GM12878 (cell line): ENCODE measurements around the gene MARVELD1. TPM values are rescaled to one million over a fixed set of nuclear protein-coding genes. Genes with fewer than 3 reads are reported as not detected.

Experiments
- ASH2L ChIP-seq: fragments of 300-600, 200-600 bp; sonication (generic); IDR thresholded peaks from 2 replicates; pipeline ENCODE4 v1.6.1; 2017; ENCODE audit warnings: low read depth, mild to moderate bottlenecking, borderline replicate concordance
- CREM ChIP-seq: IDR thresholded peaks from 2 replicates; pipeline ENCODE4 v1.6.1; 2014; ENCODE audit warnings: antibody characterized with exemption, low read depth
- GATAD2B ChIP-seq: fragments of 450-650 bp; conservative IDR thresholded peaks from 2 replicates; pipeline ENCODE4 v1.6.1; 2017; ENCODE audit warnings: low read depth, mild to moderate bottlenecking, moderate library complexity
- JUND ChIP-seq: IDR thresholded peaks from 2 replicates; pipeline ENCODE4 v1.6.1; 2012; ENCODE audit warnings: low read depth, mild to moderate bottlenecking, low read length, improper control_type of control experiment, moderate library complexity
- MEF2B ChIP-seq: fragments of 450-650 bp; IDR thresholded peaks from 2 replicates; pipeline ENCODE4 v1.6.1; 2018; ENCODE audit warnings: mild to moderate bottlenecking, moderate library complexity; ENCODE audit not compliant: partially characterized antibody, poor library complexity, severe bottlenecking
- MTA3 ChIP-seq: IDR thresholded peaks from 2 replicates; pipeline ENCODE4 v1.6.1; 2012; ENCODE audit warnings: low read length, inconsistent platforms, borderline replicate concordance
- MYC ChIP-seq: IDR thresholded peaks from 2 replicates; pipeline ENCODE4 v1.6.1; 2011; ENCODE audit warnings: mild to moderate bottlenecking, low read length, moderate library complexity, inconsistent platforms; ENCODE audit not compliant: insufficient read depth, insufficient replicate concordance, insufficient read length, severe bottlenecking
- SUPT20H ChIP-seq: IDR thresholded peaks from 2 replicates; pipeline ENCODE4 v1.6.1; 2011; ENCODE audit warnings: low read depth, mild to moderate bottlenecking, low read length, moderate library complexity, borderline replicate concordance; ENCODE audit not compliant: control insufficient read depth
- ZNF24 ChIP-seq: fragments of 450-650 bp; IDR thresholded peaks from 2 replicates; pipeline ENCODE4 v1.6.1; 2017; ENCODE audit warnings: antibody characterized with exemption, mild to moderate bottlenecking
- polyA plus RNA-seq, 11 experiments: library from polyadenylated mRNA; depleted of rRNA in 4 of 11; unstranded in 6 of 11; stranded (reverse) in 5 of 11; fragments of >200 nt; fragmentation: Nextera tagmentation in 4 of 11; fragmentation: Illumina TruSeq in 1 of 11; extraction: Ambion mirVana in 4 of 11; extraction: Trizol in 1 of 11; gene quantifications; 1 replicate in 1 of 11; 2 replicates in 10 of 11; pipeline versions ENCODE4 v1.2.1 to v1.2.3, GENCODE V29; 2011 to 2016; ENCODE audit warnings: inconsistent platforms in 2 of 11, missing spikeins in 2 of 11, low read depth in 1 of 11
- total RNA-seq, 4 experiments: library from RNA; depleted of rRNA in 3 of 4; stranded (reverse); fragments of >200 nt in 3 of 4; fragmentation: Illumina TruSeq in 1 of 4; extraction: Trizol in 1 of 4; gene quantifications; 2 replicates each; pipeline versions ENCODE4 v1.2.1 to v1.2.3, GENCODE V29; 2013 to 2021
- TF ChIP-seq, protein P1 (sequence below): IDR thresholded peaks from 2 replicates; pipeline ENCODE4 v1.6.1; 2011; ENCODE audit warnings: low read depth, low read length, improper control_type of control experiment, borderline replicate concordance
- TF ChIP-seq, protein P2 (sequence below): IDR thresholded peaks from 2 replicates; pipeline ENCODE4 v1.6.1; 2012; ENCODE audit warnings: improper control_type of control experiment, low read depth, low read length; ENCODE audit not compliant: insufficient replicate concordance
- TF ChIP-seq, protein P3 (sequence below): IDR thresholded peaks from 2 replicates; pipeline ENCODE4 v1.6.1; 2012; ENCODE audit warnings: low read length, inconsistent platforms
- TF ChIP-seq, protein P4 (sequence below): IDR thresholded peaks from 2 replicates; pipeline ENCODE4 v1.6.1; 2012; ENCODE audit warnings: low read depth, low read length, improper control_type of control experiment
- TF ChIP-seq, protein P5 (sequence below): fragments of 450-650 bp; IDR thresholded peaks from 2 replicates; pipeline ENCODE4 v1.6.1; 2016; ENCODE audit warnings: mild to moderate bottlenecking
- TF ChIP-seq, protein P6 (sequence below): fragments of 450-650 bp; IDR thresholded peaks from 2 replicates; pipeline ENCODE4 v1.6.1; 2017; ENCODE audit warnings: mild to moderate bottlenecking, low read depth, inconsistent platforms; ENCODE audit not compliant: poor library complexity, severe bottlenecking

MARVELD1 gene
- total and polyA plus RNA-seq, 10 of the 15 experiments (the other 5 are each of a cell fraction or from before 2014, with no cell fraction given): 0.54 to 8.4 (median 3.2) TPM

DNA sequence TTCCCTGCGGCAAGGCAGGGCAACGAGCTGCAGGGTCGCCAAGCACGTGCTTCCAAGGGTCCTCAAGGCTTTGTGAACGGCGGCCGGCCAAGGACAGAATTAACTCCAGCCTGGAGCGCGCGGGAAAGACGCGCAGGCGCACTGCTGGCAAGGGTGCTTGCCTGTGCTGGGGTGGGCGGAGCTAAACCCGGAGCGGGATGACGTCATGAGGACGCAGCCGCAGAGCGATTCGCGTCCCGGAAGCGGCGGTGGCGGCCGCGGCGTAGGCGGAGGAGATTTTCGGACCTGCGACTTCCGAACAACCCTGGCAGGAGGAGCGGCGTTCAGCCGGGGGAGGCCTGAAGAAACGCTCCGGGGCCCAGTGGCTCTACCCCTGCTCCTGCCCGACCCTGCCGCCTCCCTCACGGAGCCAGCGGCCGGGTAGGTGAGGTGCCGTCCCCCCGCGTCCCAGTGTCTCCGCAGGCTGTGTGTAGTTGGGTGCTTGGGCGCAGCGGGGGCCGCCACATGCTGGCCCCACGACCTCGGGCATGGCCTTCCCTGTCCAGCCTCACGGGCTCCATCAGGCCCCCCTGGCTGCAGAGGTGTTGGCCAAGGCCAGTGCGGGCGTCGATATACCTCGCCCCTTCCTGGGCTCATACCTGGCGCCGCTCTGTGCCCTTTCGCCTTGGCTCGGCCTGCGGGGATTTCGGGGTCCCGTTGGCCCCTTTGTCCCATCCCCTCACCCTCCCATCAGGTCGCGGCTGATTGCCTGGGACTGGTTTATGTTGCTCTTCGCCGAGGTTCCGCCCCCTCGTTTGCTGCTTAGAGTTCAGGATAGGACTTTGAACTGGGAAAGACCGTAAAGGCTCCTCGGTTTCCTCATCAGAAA lies 23.6 kb downstream of the MARVELD1 start, which contains the start of gene ZFYVE27 (continued):
- TF ChIP-seq, protein P1, sequence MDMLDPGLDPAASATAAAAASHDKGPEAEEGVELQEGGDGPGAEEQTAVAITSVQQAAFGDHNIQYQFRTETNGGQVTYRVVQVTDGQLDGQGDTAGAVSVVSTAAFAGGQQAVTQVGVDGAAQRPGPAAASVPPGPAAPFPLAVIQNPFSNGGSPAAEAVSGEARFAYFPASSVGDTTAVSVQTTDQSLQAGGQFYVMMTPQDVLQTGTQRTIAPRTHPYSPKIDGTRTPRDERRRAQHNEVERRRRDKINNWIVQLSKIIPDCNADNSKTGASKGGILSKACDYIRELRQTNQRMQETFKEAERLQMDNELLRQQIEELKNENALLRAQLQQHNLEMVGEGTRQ: no peak
- TF ChIP-seq, protein P2, sequence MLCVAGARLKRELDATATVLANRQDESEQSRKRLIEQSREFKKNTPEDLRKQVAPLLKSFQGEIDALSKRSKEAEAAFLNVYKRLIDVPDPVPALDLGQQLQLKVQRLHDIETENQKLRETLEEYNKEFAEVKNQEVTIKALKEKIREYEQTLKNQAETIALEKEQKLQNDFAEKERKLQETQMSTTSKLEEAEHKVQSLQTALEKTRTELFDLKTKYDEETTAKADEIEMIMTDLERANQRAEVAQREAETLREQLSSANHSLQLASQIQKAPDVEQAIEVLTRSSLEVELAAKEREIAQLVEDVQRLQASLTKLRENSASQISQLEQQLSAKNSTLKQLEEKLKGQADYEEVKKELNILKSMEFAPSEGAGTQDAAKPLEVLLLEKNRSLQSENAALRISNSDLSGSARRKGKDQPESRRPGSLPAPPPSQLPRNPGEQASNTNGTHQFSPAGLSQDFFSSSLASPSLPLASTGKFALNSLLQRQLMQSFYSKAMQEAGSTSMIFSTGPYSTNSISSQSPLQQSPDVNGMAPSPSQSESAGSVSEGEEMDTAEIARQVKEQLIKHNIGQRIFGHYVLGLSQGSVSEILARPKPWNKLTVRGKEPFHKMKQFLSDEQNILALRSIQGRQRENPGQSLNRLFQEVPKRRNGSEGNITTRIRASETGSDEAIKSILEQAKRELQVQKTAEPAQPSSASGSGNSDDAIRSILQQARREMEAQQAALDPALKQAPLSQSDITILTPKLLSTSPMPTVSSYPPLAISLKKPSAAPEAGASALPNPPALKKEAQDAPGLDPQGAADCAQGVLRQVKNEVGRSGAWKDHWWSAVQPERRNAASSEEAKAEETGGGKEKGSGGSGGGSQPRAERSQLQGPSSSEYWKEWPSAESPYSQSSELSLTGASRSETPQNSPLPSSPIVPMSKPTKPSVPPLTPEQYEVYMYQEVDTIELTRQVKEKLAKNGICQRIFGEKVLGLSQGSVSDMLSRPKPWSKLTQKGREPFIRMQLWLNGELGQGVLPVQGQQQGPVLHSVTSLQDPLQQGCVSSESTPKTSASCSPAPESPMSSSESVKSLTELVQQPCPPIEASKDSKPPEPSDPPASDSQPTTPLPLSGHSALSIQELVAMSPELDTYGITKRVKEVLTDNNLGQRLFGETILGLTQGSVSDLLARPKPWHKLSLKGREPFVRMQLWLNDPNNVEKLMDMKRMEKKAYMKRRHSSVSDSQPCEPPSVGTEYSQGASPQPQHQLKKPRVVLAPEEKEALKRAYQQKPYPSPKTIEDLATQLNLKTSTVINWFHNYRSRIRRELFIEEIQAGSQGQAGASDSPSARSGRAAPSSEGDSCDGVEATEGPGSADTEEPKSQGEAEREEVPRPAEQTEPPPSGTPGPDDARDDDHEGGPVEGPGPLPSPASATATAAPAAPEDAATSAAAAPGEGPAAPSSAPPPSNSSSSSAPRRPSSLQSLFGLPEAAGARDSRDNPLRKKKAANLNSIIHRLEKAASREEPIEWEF: no peak
- TF ChIP-seq ASH2L (no peak), SUPT20H (no peak), MTA3 (no peak), ZNF24 (no peak), GATAD2B (peak; percentile 87; the same call in 1 of the 2 replicates), MEF2B (peak; percentile 29), CREM (peak; percentile 83; the same call in 1 of the 2 replicates), MYC (peak; percentile 62), JUND (peak; percentile 95)
- TF ChIP-seq, protein P3, sequence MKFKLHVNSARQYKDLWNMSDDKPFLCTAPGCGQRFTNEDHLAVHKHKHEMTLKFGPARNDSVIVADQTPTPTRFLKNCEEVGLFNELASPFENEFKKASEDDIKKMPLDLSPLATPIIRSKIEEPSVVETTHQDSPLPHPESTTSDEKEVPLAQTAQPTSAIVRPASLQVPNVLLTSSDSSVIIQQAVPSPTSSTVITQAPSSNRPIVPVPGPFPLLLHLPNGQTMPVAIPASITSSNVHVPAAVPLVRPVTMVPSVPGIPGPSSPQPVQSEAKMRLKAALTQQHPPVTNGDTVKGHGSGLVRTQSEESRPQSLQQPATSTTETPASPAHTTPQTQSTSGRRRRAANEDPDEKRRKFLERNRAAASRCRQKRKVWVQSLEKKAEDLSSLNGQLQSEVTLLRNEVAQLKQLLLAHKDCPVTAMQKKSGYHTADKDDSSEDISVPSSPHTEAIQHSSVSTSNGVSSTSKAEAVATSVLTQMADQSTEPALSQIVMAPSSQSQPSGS: 0 out of 2 replicates have a peak, but pooled peaks have one; percentile 69
- TF ChIP-seq, protein P4, sequence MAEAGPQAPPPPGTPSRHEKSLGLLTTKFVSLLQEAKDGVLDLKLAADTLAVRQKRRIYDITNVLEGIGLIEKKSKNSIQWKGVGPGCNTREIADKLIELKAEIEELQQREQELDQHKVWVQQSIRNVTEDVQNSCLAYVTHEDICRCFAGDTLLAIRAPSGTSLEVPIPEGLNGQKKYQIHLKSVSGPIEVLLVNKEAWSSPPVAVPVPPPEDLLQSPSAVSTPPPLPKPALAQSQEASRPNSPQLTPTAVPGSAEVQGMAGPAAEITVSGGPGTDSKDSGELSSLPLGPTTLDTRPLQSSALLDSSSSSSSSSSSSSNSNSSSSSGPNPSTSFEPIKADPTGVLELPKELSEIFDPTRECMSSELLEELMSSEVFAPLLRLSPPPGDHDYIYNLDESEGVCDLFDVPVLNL: 0 out of 2 replicates have a peak, but pooled peaks have one; percentile 50
- TF ChIP-seq, protein P5, sequence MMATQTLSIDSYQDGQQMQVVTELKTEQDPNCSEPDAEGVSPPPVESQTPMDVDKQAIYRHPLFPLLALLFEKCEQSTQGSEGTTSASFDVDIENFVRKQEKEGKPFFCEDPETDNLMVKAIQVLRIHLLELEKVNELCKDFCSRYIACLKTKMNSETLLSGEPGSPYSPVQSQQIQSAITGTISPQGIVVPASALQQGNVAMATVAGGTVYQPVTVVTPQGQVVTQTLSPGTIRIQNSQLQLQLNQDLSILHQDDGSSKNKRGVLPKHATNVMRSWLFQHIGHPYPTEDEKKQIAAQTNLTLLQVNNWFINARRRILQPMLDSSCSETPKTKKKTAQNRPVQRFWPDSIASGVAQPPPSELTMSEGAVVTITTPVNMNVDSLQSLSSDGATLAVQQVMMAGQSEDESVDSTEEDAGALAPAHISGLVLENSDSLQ: peak; percentile 29; the same call in 1 of the 2 replicates
- TF ChIP-seq, protein P6, sequence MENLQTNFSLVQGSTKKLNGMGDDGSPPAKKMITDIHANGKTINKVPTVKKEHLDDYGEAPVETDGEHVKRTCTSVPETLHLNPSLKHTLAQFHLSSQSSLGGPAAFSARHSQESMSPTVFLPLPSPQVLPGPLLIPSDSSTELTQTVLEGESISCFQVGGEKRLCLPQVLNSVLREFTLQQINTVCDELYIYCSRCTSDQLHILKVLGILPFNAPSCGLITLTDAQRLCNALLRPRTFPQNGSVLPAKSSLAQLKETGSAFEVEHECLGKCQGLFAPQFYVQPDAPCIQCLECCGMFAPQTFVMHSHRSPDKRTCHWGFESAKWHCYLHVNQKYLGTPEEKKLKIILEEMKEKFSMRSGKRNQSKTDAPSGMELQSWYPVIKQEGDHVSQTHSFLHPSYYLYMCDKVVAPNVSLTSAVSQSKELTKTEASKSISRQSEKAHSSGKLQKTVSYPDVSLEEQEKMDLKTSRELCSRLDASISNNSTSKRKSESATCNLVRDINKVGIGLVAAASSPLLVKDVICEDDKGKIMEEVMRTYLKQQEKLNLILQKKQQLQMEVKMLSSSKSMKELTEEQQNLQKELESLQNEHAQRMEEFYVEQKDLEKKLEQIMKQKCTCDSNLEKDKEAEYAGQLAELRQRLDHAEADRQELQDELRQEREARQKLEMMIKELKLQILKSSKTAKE: no peak
